GM12873 (cell line): ENCODE measurements around the gene TMBIM6.

ENCODE experiments used
- CTCF ChIP-seq: IDR thresholded peaks from 2 replicates; pipeline ENCODE4 v1.5.1; 2012; ENCODE audit warnings: low read depth, mild to moderate bottlenecking, moderate library complexity, low read length, control low read depth; ENCODE audit not compliant: insufficient read depth; ENCODE audit errors: missing control alignments

Gene TMBIM6

GRCh38 chr12:49708851-49709250 lies 32.5 kb upstream of the TMBIM6 start:
- TF ChIP-seq CTCF: no peak

GRCh38 chr12:49716553-49716952 lies 24.8 kb upstream of the TMBIM6 start:
- TF ChIP-seq CTCF: no peak

GRCh38 chr12:49720214-49720613 lies 21.1 kb upstream of the TMBIM6 start:
- peak; percentile 22 for TF ChIP-seq CTCF

GRCh38 chr12:49728446-49728845 lies 12.9 kb upstream of the TMBIM6 start:
- no peak for TF ChIP-seq CTCF

DNA sequence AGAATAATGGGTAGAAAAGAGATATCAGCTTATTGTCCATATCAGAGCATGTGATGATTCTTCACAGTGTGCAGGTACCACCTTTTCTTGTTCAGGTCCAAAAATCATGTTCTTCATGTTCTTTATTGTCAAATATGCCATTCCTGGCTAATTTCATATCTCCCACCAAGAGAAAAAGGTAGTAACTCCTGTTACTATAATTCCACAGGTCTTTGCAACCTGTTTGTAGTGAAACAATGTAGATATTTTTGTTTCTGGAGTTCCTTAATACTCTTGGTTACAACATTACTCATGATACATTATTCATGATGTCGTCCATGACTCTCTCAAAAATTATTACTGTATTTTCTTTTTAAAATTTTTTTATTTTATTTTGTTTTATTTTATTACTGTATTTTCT lies 11.3 kb upstream of the TMBIM6 start:
- no peak for TF ChIP-seq CTCF

- TF ChIP-seq CTCF: no peak
Observed at GRCh38 chr12:49730568-49731101, 10.7 kb upstream of the TMBIM6 start.

DNA sequence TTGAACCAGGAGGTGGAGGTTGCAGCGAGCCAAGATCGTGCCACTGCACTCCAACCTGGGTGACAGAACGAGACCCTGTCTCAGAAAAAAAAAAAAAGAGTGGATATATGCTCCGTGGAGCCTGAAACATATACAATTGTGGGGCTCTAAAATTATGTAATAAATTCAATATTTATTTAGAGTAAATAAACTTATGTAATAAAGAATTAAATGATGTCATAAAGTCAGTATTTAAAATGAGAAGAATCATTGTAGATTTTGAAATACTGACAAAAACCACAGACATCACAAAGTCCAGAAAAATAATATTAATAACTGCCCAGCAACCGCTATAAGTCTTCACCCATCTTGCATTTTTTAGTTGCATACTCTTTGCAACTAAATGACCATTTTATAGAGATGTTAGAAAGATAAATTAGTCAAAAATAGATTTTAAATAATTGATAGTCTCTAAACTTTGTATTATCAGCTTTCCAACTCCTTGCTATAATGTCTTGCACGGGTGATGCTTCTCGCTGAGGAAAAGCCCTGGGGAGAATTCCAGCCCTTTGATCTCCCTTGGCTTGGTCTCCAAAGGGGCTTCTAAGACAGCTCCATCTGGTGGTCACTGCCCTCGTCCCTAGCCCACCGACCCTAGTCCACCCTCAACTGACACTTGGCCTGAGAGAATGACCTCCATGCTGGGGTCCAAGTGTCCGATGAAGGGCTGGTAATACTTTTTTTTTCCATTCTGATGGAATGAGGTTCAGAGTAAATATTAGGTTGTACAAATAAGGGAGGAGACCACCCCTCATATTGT lies 7.9 kb upstream of the TMBIM6 start:
- no peak for TF ChIP-seq CTCF
